PC-9 (cell line): ENCODE results near the gene ZNF428. TPM values are rescaled to one million over a fixed set of nuclear protein-coding genes. Genes with fewer than 3 reads are reported as not detected.

ENCODE experiments used
- BruUV-seq: library from RNA; stranded (reverse); fragments of 400-500 nt; replicated peaks from 2 replicates; lab custom pipeline; 2021; lab: Mats Ljungman, UMichigan
- CTCF ChIA-PET: fragments of 300-600 bp; sonication (Branson Sonifier 250); formaldehyde crosslinking; loops from one replicate; lab custom pipeline; 2022; ENCODE audit warnings: antibody characterized with exemption; lab: Charles Lee
- POLR2A ChIA-PET: fragments of 300-600 bp; sonication (Branson Sonifier 250); formaldehyde crosslinking; loops from one replicate; lab custom pipeline; 2022; ENCODE audit warnings: antibody characterized with exemption; ENCODE audit not compliant: unreplicated experiment; lab: Charles Lee
- DNase-seq, 2 experiments: peaks; one replicate each; pipeline versions ENCODE4 v3.0.0 to v3.0.0-alpha.2; 2015 to 2022; ENCODE audit warnings: mixed read lengths in 1 of 2
- H2AFZ ChIP-seq: fragments of 200-600 bp; sonication (generic); 2 replicates; pipeline ENCODE4 v1.8.1; 2017; ENCODE audit warnings: antibody characterized with exemption
- H3F3A ChIP-seq: fragments of 200-600 bp; sonication (generic); 2 replicates; pipeline ENCODE4 v1.8.1; 2017; ENCODE audit warnings: antibody characterized with exemption, mild to moderate bottlenecking, low read depth; ENCODE audit not compliant: insufficient read depth
- H3K27ac ChIP-seq: fragments of 200-600 bp; sonication (generic); 2 replicates; pipeline ENCODE4 v1.6.1; 2016; ENCODE audit warnings: mixed run types
- H3K27me3 ChIP-seq: fragments of 200-600 bp; sonication (generic); 2 replicates; pipeline ENCODE4 v1.6.1; 2016; ENCODE audit warnings: low read depth, mixed run types; ENCODE audit not compliant: insufficient read depth
- H3K36me3 ChIP-seq: fragments of 200-600 bp; sonication (generic); 2 replicates; pipeline ENCODE4 v1.6.1; 2016; ENCODE audit warnings: low read depth, mixed run types
- H3K4me1 ChIP-seq: fragments of 200-600 bp; sonication (generic); replicated peaks from 2 replicates; pipeline ENCODE4 v1.6.1; 2016; ENCODE audit warnings: mixed run types; ENCODE audit not compliant: insufficient read depth
- H3K4me2 ChIP-seq: fragments of 200-600 bp; sonication (generic); 2 replicates; pipeline ENCODE4 v1.6.1; 2017; ENCODE audit warnings: mixed run types
- H3K4me3 ChIP-seq: fragments of 200-600 bp; sonication (generic); 2 replicates; pipeline ENCODE4 v1.6.1; 2016; ENCODE audit warnings: mixed run types
- H3K79me2 ChIP-seq: fragments of 200-600 bp; sonication (generic); 2 replicates; pipeline ENCODE4 v1.6.1; 2017; ENCODE audit warnings: low read depth, mixed run types
- H3K9me2 ChIP-seq: fragments of 200-600 bp; sonication (generic); 2 replicates; pipeline ENCODE4 v1.8.1; 2017; ENCODE audit warnings: mild to moderate bottlenecking; ENCODE audit not compliant: insufficient read depth
- H3K9me3 ChIP-seq: fragments of 200-600 bp; sonication (generic); 2 replicates; pipeline ENCODE4 v1.8.1; 2016; ENCODE audit warnings: low read depth; ENCODE audit not compliant: insufficient read depth
- H4K20me1 ChIP-seq: fragments of 200-600 bp; sonication (generic); 2 replicates; pipeline ENCODE4 v1.8.1; 2017; ENCODE audit not compliant: insufficient read depth
- EZH2 ChIP-seq: fragments of 200-600 bp; sonication (generic); IDR thresholded peaks from 2 replicates; pipeline ENCODE4 v1.8.0; 2017; ENCODE audit warnings: antibody characterized with exemption, low read depth
- intact Hi-C: fragments of 100-400 bp; cut with micrococcal nuclease; formaldehyde crosslinking; loops from one replicate; pipeline ENCODE4 v1.10.0; 2022; ENCODE audit not compliant: unreplicated experiment
- total RNA-seq: library from RNA; stranded (reverse); gene quantifications from 2 replicates; pipeline ENCODE4 v1.2.3, GENCODE V29; 2021
- TF ChIP-seq, protein P1 (sequence below): fragments of 200-600 bp; sonication (generic); conservative IDR thresholded peaks from 2 replicates; pipeline ENCODE4 v1.6.1; 2017; ENCODE audit warnings: mixed run types, antibody characterized with exemption, mild to moderate bottlenecking, moderate library complexity

ZNF428 gene
- total RNA-seq, 1 experiment from 2014 or later = 46.6 TPM

DNA sequence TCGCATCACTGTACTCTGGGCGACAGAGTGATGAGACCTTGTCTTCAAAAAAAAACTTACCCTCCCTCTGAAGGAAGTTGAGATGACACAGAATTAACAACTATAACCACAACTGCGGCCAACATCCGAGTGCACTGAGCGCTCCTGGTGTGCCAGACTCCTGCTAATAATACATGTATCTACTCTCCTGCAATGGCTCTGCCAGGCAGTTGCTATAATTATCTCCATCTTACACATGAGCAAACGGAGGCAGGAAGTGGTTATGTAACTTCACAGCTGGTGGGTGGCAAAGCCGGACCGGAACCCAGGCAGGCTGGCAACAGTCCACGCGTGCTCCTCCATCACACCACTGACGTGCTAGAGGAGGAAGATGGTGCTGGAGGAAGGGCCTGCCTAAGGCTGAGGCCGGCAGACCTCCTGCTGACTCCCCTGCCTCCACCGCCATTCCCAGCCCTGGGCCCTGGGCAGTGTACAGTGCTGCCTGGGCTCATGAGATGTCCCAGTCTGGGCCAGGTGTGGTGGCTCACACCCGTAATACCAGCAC lies 56.7 kb downstream of the ZNF428 start:
- Histone ChIP-seq H3K4me2 (no peak overlapping the region), H3K4me3 (no peak overlapping the region), H3K36me3 (no peaks in the 10 kb centered on the region), H3K9me2 (no peaks in the 10 kb centered on the region), H3F3A (peaks cover 12% of the 10 kb centered on the region; the same call in 1 of the 2 replicates), H3K9me3 (no peaks in the 10 kb centered on the region), H3K79me2 (no peaks in the 10 kb centered on the region), H3K4me1 (no peaks in the 10 kb centered on the region), H3K27ac (no peak overlapping the region), H3K27me3 (no peaks in the 10 kb centered on the region), H4K20me1 (no peaks in the 10 kb centered on the region; the same call in 1 of the 2 replicates), H2AFZ (no peak overlapping the region)
- TF ChIP-seq, protein P1, sequence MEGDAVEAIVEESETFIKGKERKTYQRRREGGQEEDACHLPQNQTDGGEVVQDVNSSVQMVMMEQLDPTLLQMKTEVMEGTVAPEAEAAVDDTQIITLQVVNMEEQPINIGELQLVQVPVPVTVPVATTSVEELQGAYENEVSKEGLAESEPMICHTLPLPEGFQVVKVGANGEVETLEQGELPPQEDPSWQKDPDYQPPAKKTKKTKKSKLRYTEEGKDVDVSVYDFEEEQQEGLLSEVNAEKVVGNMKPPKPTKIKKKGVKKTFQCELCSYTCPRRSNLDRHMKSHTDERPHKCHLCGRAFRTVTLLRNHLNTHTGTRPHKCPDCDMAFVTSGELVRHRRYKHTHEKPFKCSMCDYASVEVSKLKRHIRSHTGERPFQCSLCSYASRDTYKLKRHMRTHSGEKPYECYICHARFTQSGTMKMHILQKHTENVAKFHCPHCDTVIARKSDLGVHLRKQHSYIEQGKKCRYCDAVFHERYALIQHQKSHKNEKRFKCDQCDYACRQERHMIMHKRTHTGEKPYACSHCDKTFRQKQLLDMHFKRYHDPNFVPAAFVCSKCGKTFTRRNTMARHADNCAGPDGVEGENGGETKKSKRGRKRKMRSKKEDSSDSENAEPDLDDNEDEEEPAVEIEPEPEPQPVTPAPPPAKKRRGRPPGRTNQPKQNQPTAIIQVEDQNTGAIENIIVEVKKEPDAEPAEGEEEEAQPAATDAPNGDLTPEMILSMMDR = no peak
- no peak for TF ChIP-seq EZH2
- intact Hi-C loops = no loop called here
- DNase-seq = no peak
- ChIA-PET POLR2A (no interaction called here), CTCF (no interaction called here)
- no TSS peak for BruUV-seq

DNA sequence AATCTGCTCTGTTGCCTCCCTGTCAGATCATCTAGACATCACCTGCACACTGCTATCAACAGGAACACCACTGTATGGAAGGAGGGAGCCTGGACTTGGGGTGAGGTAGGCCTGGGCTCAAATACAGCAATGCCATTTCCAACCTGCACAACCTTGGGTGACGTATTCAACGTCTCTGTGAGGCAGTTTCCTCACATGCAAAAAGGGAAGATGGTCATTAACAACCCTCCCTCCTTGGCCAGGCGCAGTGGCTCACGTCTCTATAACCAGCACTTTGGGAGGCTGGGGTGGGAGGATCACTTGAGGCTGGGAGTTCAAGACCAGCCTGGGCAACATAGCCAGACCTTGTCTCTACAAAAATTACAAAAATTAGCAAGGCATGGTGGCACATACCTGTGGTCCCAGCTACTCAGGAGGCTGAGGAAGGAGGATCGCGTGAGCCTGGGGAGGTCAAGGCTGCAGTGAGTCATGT lies 57.2 kb downstream of the ZNF428 start:
- no peaks in the 10 kb centered on the region; the same call in 1 of the 2 replicates for H4K20me1 ChIP-seq
- BruUV-seq = no TSS peak
- POLR2A ChIA-PET = no interaction called here

DNA sequence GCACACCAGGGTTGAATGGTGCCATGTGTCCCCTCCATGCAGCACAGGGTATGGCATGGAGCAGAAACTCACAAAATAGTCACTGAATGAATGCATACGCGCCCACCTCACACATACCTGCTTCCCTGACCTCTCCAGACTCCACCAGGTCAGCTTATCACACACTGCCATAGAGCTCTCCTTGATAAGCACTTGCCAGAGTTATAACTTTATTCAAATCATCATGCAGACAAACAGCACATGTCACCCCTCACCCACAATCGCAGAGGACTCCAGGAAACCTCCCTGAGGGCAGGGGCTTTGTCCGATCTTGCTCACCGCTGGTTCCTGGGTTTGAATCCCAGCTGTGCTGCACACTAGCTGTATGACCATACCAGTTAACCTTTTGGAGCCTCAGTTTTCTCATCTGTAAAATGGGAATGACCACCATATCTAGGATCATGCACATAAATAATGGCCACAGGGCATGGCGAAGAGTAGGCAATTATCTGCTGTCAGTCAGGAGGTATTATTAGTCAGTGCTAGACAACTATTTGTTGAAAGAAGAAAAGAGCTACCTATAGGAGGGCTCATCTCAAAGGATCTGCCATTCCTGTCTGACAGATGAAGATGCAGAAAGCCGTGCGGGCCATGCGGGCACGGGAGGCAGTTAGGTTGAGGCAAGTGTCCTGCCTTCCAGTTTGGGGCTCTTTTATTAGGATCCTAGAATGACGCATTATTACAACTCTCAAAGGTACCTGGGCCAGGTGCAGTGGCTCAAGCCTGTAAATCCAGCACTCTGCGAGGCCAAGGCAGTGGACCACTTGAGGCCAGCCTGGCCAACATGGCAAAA lies 58.1 kb downstream of the ZNF428 start:
- no peak overlapping the region for H3K4me3 ChIP-seq
- no peak overlapping the region for H2AFZ ChIP-seq
- H3K9me3 ChIP-seq = no peaks in the 10 kb centered on the region
- no peaks in the 10 kb centered on the region for H3K27me3 ChIP-seq
- ChIA-PET POLR2A (no interaction called here), CTCF (no interaction called here)
- no peak overlapping the region for H3K27ac ChIP-seq
- H3K4me1 ChIP-seq = no peaks in the 10 kb centered on the region
- H4K20me1 ChIP-seq = no peaks in the 10 kb centered on the region
- TF ChIP-seq EZH2 = no peak
- TF ChIP-seq, protein P1 = no peak
- H3K4me2 ChIP-seq = no peak overlapping the region
- no peaks in the 10 kb centered on the region for H3K79me2 ChIP-seq
- BruUV-seq = no TSS peak
- DNase-seq = no peak
- intact Hi-C loops = no loop called here
- H3F3A ChIP-seq = peaks cover 13% of the 10 kb centered on the region; the same call in 1 of the 2 replicates
- H3K9me2 ChIP-seq = no peaks in the 10 kb centered on the region
- no peaks in the 10 kb centered on the region for H3K36me3 ChIP-seq

More for the DNA sequence above, 57.2 kb downstream of the ZNF428 start:
- Histone ChIP-seq H3K4me3 (no peak overlapping the region), H2AFZ (no peak overlapping the region), H3K36me3 (no peaks in the 10 kb centered on the region), H3K9me3 (no peaks in the 10 kb centered on the region), H3F3A (peaks cover 13% of the 10 kb centered on the region; the same call in 1 of the 2 replicates), H3K9me2 (no peaks in the 10 kb centered on the region), H3K4me2 (no peak overlapping the region), H3K27ac (no peak overlapping the region), H3K27me3 (no peaks in the 10 kb centered on the region), H3K4me1 (no peaks in the 10 kb centered on the region), H3K79me2 (no peaks in the 10 kb centered on the region)
- DNase-seq = no peak
- TF ChIP-seq EZH2 = no peak
- TF ChIP-seq, protein P1 = no peak
- intact Hi-C loops = no loop called here
- CTCF ChIA-PET = no interaction called here
